IPS-18c (cell line): ENCODE results near the gene PNPLA5.

Source experiments
- H3K4me3 ChIP-seq: 2 replicates; pipeline ENCODE4 v1.7.0; 2013; ENCODE audit warnings: low read depth, mild to moderate bottlenecking, low read length, moderate library complexity; ENCODE audit not compliant: insufficient read depth
- H3K9me3 ChIP-seq: one replicate; pipeline ENCODE4 v1.6.1; 2013; ENCODE audit warnings: mild to moderate bottlenecking, low read length, moderate library complexity; ENCODE audit not compliant: control insufficient read depth, insufficient read depth

The PNPLA5 gene

GRCh38 chr22:43867839-43868635 lies 23.8 kb downstream of the PNPLA5 start:
- H3K9me3 ChIP-seq, result no peaks in the 10 kb centered on the region
- no peak overlapping the region for H3K4me3 ChIP-seq

DNA sequence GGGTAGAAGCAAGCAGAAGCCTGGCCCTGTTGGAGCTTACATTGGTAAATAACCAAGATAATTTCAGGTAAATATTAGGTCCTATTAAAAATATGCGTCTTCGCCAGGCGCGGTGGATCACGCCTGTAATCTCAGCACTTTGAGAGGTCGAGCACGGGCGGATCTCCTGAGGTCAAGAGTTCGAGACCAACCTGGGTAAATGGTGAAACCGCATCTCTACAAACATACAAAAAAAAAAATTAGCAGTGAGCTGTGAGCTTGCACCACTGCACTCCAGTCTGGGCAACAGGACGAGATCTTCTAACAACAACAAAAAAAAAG lies 29.0 kb downstream of the PNPLA5 start:
- Histone ChIP-seq H3K9me3 (no peaks in the 10 kb centered on the region), H3K4me3 (peak overlapping the region; percentile 47)

DNA sequence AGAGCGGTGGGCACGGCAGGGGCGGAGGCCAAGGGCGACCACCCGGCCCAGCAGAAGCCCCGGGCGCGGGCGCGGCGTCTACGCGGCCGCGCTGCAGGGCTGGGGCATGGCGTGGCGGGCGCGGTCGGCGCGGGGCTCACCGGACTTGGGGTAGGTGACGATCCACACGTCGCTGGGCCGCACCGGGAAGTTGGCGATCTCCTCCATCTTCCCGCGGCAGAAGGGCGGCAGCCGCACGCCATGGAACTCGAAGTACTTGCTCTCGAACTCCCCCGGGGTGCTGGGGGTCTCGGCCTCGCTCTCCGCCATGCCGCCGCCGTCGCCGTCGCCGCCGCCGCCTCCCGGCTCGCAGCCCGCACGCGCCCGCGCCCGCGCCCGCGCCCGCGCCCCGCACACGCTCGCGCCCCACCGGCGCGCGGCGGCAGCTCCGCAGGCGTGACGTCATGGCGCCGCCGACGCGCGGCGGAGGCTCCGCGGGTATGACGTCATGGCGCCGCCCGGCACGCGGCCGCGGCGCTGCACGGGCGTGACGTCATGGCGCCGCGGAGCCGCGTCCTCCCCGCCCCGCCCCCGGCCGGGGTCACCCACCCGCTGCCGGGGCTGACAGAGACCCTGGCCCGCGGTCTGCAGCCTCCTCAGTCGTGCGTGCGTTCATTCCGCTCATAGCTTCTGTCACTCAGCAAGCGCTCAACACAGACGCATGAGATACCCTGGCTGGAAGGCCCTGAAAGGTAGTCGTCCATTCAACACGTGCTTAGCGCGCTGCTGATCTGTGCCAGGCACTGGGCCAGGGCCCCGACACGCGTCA lies 29.5 kb downstream of the PNPLA5 start, which contains the start of gene SULT4A1:
TSS of gene SULT4A1 (minus strand) at position 440 of the 808 bp plus-strand sequence. CDS start at position 309, 131 bp downstream.
- Histone ChIP-seq H3K9me3 (no peaks in the 10 kb centered on the region), H3K4me3 (peak within 1 kb of the TSS; percentile 63)

GRCh38 chr22:43861529-43861928 lies 30.3 kb downstream of the PNPLA5 start:
- Histone ChIP-seq H3K4me3 (peak overlapping the region; percentile 63), H3K9me3 (no peaks in the 10 kb centered on the region)

GRCh38 chr22:43860831-43861230 lies 31.0 kb downstream of the PNPLA5 start:
- H3K4me3 ChIP-seq, result peak overlapping the region; percentile 63; the same call in 1 of the 2 replicates
- H3K9me3 ChIP-seq, result no peaks in the 10 kb centered on the region

DNA sequence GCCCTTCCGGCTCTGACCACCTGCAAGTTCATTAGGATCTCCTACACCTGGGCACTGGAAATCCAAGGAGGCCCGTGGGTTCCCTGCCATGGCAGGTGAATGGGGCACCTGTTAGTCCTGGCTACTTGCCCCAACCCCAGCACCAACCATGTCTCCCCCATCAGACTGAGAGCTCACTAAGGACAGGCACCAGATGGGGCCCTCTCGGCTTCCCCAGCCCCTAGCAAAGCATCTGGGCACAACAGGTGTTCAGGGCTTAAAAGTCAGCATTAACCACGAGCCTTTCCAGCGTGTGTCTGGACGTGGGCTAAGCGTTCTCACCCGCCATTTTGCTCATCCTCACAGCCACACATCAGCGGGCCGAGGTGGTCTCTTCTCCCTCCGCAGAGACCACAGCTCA lies 31.7 kb downstream of the PNPLA5 start:
- Histone ChIP-seq H3K9me3 (no peaks in the 10 kb centered on the region), H3K4me3 (peak overlapping the region; percentile 6; the same call in 1 of the 2 replicates)

DNA sequence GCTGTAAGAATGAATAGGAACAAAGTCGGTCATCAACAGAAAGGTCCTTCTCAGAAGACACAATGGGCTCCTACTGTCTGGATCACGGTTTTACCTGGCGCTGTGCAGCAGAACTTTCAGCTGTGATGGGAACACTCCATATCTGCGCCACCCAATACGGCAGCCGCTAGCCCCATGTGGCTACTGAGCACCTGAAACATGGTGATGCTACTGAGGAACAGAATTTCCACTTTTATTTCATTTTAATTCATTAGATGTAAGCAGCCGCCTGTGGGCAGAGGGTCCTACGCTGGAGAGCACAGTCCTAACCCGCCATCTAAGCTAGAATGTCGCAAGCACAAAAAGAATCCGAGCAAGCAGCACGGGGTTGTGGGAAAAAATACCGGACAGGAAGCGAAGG lies 32.2 kb downstream of the PNPLA5 start:
- H3K4me3 ChIP-seq, result no peak overlapping the region
- H3K9me3 ChIP-seq, result no peaks in the 10 kb centered on the region

DNA sequence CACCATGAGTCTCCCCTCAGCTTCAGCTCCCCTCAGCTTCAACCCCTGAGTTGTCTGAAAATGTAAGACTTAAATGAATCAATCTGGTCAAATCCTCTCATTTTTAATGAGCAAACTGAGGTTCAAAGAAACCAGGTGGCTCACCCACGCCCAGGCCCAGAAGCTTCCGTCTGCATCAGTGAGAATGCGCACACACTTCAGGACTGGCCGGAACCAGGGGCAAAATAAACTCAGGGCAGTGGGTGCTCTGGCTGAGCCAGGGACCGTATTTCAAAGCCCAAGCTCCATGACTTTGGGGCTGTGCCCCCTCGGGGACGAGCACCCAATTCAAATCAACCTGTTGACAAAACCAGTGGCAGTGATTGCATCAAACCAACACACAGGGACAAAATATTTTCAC lies 32.6 kb downstream of the PNPLA5 start:
- Histone ChIP-seq H3K4me3 (no peak overlapping the region), H3K9me3 (no peaks in the 10 kb centered on the region)

GRCh38 chr22:43858156-43858895 lies 33.5 kb downstream of the PNPLA5 start:
- Histone ChIP-seq H3K9me3 (no peaks in the 10 kb centered on the region), H3K4me3 (no peak overlapping the region; the same call in 1 of the 2 replicates)

DNA sequence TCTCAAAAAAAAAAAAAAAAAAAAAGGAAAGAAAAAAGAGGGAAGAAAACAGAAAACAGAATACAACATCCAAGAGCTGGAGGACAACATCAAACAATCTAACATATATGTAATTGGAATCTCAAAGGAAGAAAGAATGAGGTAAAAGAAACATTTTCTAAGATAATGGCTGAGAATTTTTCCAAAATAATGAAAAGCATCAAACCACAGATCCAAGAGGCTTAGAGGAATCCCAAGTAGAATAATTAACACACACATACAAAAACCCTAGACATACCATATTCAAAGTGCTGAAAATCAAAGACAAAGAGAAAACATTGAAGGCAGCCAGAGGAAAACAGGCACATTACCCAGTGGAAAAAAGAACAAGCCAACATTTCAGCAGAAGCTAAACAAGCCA lies 34.4 kb downstream of the PNPLA5 start:
- no peak overlapping the region for H3K4me3 ChIP-seq

GRCh38 chr22:43855431-43855830 lies 36.4 kb downstream of the PNPLA5 start:
- Histone ChIP-seq H3K9me3 (no peaks in the 10 kb centered on the region), H3K4me3 (no peak overlapping the region)

More for the DNA sequence above, 34.4 kb downstream of the PNPLA5 start:
- no peaks in the 10 kb centered on the region for H3K9me3 ChIP-seq

DNA sequence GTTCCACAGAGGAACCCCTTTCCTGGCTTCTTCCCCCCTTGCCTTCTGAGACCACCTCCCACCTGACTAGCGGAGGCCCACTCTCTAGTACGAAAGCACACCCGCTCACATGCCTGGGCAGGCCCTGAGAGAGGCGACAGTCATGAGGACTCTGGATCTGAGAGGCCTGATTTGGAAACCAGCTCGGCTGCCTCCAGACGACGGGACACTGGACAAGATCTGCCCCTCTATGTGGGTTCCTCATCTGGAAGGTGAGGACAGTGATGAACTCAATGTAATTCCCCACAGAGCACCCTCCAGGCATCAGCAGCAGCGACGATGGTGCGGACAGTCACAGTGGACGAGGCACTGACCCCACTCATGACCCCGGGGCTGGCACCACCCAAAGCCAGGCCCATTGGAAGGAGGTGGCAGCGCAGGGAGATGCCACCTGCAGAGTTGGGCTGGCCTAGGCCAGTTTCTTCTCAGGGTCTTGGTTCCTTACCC lies 37.0 kb downstream of the PNPLA5 start:
- no peak overlapping the region for H3K4me3 ChIP-seq

GRCh38 chr22:43854121-43854785 lies 37.6 kb downstream of the PNPLA5 start:
- H3K9me3 ChIP-seq, result peaks cover 2% of the 10 kb centered on the region
- no peak overlapping the region for H3K4me3 ChIP-seq

More for the DNA sequence above, 37.0 kb downstream of the PNPLA5 start:
- peaks cover under 1% of the 10 kb centered on the region for H3K9me3 ChIP-seq

DNA sequence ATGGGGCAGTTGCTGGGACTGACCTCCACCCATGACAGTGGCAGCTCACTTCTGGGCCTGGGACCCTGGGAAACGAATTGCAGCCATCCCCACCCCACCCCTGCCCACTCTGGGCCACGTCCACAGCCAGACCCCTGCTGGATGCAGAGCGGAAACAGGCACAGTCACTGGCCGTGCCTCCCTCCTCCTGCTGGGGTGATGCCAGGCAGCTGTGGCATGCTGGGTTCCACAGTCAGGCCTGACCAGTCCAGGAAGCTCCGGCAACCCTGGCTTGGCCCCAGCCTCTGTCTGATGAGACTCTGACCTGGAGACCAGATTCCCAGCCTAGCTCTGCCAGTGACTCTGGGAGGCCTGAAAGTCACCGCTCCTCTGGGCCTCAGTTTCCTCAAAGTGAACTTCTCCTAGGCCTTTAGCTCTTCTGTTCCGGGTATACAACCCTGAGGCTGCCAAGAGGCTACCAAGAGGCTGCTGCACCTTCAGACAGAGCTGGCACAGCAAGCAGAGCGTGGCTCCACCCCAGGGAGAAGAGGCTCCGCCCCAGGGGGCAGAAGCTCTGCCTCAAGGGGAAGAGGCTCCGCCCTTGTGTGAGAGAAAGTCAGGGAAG lies 38.4 kb downstream of the PNPLA5 start:
- no peak overlapping the region for H3K4me3 ChIP-seq
- H3K9me3 ChIP-seq, result peaks cover 2% of the 10 kb centered on the region

- no peak overlapping the region for H3K4me3 ChIP-seq
- peaks cover 2% of the 10 kb centered on the region for H3K9me3 ChIP-seq
These were observed 39.1 kb downstream of the PNPLA5 start for GRCh38 chr22:43852573-43853327.

GRCh38 chr22:43851979-43852307 lies 39.9 kb downstream of the PNPLA5 start:
- Histone ChIP-seq H3K4me3 (no peak overlapping the region), H3K9me3 (peaks cover 2% of the 10 kb centered on the region)
